IMR-90 (cell line): ENCODE measurements around the gene CNDP2.

ENCODE experiments used
- BHLHE40 ChIP-seq: fragments of 150-350 bp; IDR thresholded peaks from 2 replicates; pipeline ENCODE4 v1.6.1; 2016; ENCODE audit warnings: mild to moderate bottlenecking, low read depth, low read length
- MAFK ChIP-seq: IDR thresholded peaks from 2 replicates; pipeline ENCODE4 v1.6.1; 2012; ENCODE audit warnings: low read depth, low read length, improper control_type of control experiment
- MXI1 ChIP-seq: IDR thresholded peaks from 2 replicates; pipeline ENCODE4 v1.6.1; 2012; ENCODE audit warnings: low read depth, mild to moderate bottlenecking, low read length, moderate library complexity, borderline replicate concordance
- POLR2A ChIP-seq: IDR thresholded peaks from 2 replicates; pipeline ENCODE4 v1.6.1; 2012; ENCODE audit warnings: mild to moderate bottlenecking, low read depth, low read length
- RCOR1 ChIP-seq: IDR thresholded peaks from 2 replicates; pipeline ENCODE4 v1.6.1; 2012; ENCODE audit warnings: mild to moderate bottlenecking, low read length, improper control_type of control experiment; ENCODE audit not compliant: insufficient replicate concordance
- SMC3 ChIP-seq: fragments of 150-350 bp; IDR thresholded peaks from 2 replicates; pipeline ENCODE4 v1.6.1; 2016; ENCODE audit warnings: low read depth, mild to moderate bottlenecking, antibody characterized with exemption, low read length, moderate library complexity
- TF ChIP-seq, protein P1 (sequence below): conservative IDR thresholded peaks from 2 replicates; pipeline ENCODE4 v1.5.1; 2012; ENCODE audit warnings: mild to moderate bottlenecking, low read depth, low read length, improper control_type of control experiment

GRCh38 chr18:74511823-74512222 lies 15.7 kb downstream of the CNDP2 start:
- TF ChIP-seq SMC3 (no peak), RCOR1 (no peak), MAFK (no peak), MXI1 (no peak), POLR2A (no peak), BHLHE40 (no peak)
- TF ChIP-seq, protein P1, sequence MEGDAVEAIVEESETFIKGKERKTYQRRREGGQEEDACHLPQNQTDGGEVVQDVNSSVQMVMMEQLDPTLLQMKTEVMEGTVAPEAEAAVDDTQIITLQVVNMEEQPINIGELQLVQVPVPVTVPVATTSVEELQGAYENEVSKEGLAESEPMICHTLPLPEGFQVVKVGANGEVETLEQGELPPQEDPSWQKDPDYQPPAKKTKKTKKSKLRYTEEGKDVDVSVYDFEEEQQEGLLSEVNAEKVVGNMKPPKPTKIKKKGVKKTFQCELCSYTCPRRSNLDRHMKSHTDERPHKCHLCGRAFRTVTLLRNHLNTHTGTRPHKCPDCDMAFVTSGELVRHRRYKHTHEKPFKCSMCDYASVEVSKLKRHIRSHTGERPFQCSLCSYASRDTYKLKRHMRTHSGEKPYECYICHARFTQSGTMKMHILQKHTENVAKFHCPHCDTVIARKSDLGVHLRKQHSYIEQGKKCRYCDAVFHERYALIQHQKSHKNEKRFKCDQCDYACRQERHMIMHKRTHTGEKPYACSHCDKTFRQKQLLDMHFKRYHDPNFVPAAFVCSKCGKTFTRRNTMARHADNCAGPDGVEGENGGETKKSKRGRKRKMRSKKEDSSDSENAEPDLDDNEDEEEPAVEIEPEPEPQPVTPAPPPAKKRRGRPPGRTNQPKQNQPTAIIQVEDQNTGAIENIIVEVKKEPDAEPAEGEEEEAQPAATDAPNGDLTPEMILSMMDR: no peak
